ENCODE data around the gene SAMD4B.
"Not testable (repeated sequence)": the region's sequence is repeated elsewhere in the genome, so short reads cannot be mapped to it uniquely, and the experiment has no call there.

The SAMD4B gene

GRCh38 chr19:39328046-39328705 lies 14.0 kb upstream of the SAMD4B start:
- Histone ChIP-seq H3K9me3 (ENCODE audit: insufficient read depth, low read depth, low read length) (no peaks in the 10 kb centered on the region), H3K27ac (ENCODE audit: low read length) (no peak overlapping the region), H3K27me3 (ENCODE audit: insufficient read depth, low read length) (no peaks in the 10 kb centered on the region; the same call in 1 of the 2 replicates), H3K4me3 (ENCODE audit: low read length) (peak overlapping the region; percentile 17; the same call in 1 of the 2 replicates), H3K36me3 (ENCODE audit: insufficient read depth, low read depth, low read length) (no peaks in the 10 kb centered on the region), H3K9ac (ENCODE audit: low read depth, low read length) (no peak overlapping the region), H3K4me1 (ENCODE audit: insufficient read depth, low read length) (peaks cover 5% of the 10 kb centered on the region; the same call in 1 of the 2 replicates)

DNA sequence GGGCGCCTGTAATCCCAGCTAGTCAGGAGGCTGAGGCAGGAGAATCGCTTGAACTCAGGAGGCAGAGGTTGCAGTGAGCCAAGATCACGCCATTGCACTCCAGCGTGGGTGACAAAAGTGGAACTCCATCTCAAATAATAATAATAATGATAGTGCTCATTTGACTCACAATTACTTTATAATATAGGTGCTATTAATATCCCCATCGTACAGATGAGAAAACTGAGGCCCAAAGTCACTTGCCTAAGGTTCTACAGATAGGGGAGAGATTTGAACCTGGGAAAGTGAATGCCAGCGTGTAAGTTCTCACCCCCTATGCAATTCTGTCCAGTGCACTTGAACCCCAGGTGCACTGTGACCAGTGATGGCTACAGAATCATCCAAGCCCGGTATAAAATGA lies 12.3 kb upstream of the SAMD4B start:
- no peak overlapping the region for H3K9ac ChIP-seq (ENCODE audit: low read depth, low read length)
- no peak overlapping the region for H3K4me3 ChIP-seq (ENCODE audit: low read length)
- H3K27me3 ChIP-seq (ENCODE audit: insufficient read depth, low read length): no peaks in the 10 kb centered on the region; the same call in 1 of the 2 replicates
- no peaks in the 10 kb centered on the region for H3K9me3 ChIP-seq (ENCODE audit: insufficient read depth, low read depth, low read length)
- H3K27ac ChIP-seq (ENCODE audit: low read length): no peak overlapping the region
- H3K4me1 ChIP-seq (ENCODE audit: insufficient read depth, low read length): peaks cover 5% of the 10 kb centered on the region; the same call in 1 of the 2 replicates
- no peaks in the 10 kb centered on the region for H3K36me3 ChIP-seq (ENCODE audit: insufficient read depth, low read depth, low read length)

DNA sequence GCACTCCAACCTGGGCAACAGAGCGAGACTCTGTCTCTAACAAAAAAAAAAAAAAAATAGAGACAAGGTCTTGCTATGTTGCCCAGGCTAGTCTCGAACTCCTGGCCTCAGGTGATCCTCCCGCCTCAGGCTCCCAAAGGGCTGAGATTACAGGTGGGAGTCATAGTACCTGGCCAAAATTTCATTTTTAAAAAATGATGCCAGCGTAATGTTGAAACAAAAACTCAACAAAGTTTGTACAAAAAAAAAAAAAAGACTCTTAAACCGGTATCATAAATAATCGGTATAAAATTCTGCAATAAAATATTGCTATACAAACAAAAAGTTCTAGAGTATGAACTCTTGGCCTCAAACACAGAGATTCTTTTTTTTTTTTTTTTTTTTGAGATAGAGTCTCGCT lies 9.9 kb upstream of the SAMD4B start:
- Histone ChIP-seq H3K27ac (ENCODE audit: low read length) (no peak overlapping the region), H3K9me3 (ENCODE audit: insufficient read depth, low read depth, low read length) (no peaks in the 10 kb centered on the region), H3K4me3 (ENCODE audit: low read length) (no peak overlapping the region), H3K27me3 (ENCODE audit: insufficient read depth, low read length) (no peaks in the 10 kb centered on the region; the same call in 1 of the 2 replicates), H3K36me3 (ENCODE audit: insufficient read depth, low read depth, low read length) (no peaks in the 10 kb centered on the region), H3K9ac (ENCODE audit: low read depth, low read length) (no peak overlapping the region), H3K4me1 (ENCODE audit: insufficient read depth, low read length) (peaks cover 5% of the 10 kb centered on the region; the same call in 1 of the 2 replicates)

GRCh38 chr19:39332738-39333137 lies 9.5 kb upstream of the SAMD4B start:
- not testable (repeated sequence) for H3K4me3 ChIP-seq (ENCODE audit: low read length); H3K9ac ChIP-seq (ENCODE audit: low read depth, low read length); H3K27me3 ChIP-seq (ENCODE audit: insufficient read depth, low read length); H3K9me3 ChIP-seq (ENCODE audit: insufficient read depth, low read depth, low read length); H3K27ac ChIP-seq (ENCODE audit: low read length); H3K4me1 ChIP-seq (ENCODE audit: insufficient read depth, low read length); H3K36me3 ChIP-seq (ENCODE audit: insufficient read depth, low read depth, low read length)

- H3K4me3 ChIP-seq (ENCODE audit: low read length): no peak overlapping the region
- no peak overlapping the region for H3K27ac ChIP-seq (ENCODE audit: low read length)
These were observed 8.7 kb upstream of the SAMD4B start for GRCh38 chr19:39333507-39333906.

GRCh38 chr19:39334444-39334976 lies 7.7 kb upstream of the SAMD4B start:
- Histone ChIP-seq H3K36me3 (ENCODE audit: insufficient read depth, low read depth, low read length) (no peaks in the 10 kb centered on the region), H3K27ac (ENCODE audit: low read length) (no peak overlapping the region), H3K27me3 (ENCODE audit: insufficient read depth, low read length) (no peaks in the 10 kb centered on the region), H3K9ac (ENCODE audit: low read depth, low read length) (no peak overlapping the region), H3K4me3 (ENCODE audit: low read length) (no peak overlapping the region), H3K4me1 (ENCODE audit: insufficient read depth, low read length) (no peaks in the 10 kb centered on the region), H3K9me3 (ENCODE audit: insufficient read depth, low read depth, low read length) (no peaks in the 10 kb centered on the region)

More at GRCh38 chr19:39333507-39333906, 8.7 kb upstream of the SAMD4B start:
- H3K9ac ChIP-seq (ENCODE audit: low read depth, low read length): no peak overlapping the region
- H3K27me3 ChIP-seq (ENCODE audit: insufficient read depth, low read length): no peaks in the 10 kb centered on the region; the same call in 1 of the 2 replicates
- no peaks in the 10 kb centered on the region for H3K9me3 ChIP-seq (ENCODE audit: insufficient read depth, low read depth, low read length)
- H3K36me3 ChIP-seq (ENCODE audit: insufficient read depth, low read depth, low read length): no peaks in the 10 kb centered on the region
- H3K4me1 ChIP-seq (ENCODE audit: insufficient read depth, low read length): no peaks in the 10 kb centered on the region

DNA sequence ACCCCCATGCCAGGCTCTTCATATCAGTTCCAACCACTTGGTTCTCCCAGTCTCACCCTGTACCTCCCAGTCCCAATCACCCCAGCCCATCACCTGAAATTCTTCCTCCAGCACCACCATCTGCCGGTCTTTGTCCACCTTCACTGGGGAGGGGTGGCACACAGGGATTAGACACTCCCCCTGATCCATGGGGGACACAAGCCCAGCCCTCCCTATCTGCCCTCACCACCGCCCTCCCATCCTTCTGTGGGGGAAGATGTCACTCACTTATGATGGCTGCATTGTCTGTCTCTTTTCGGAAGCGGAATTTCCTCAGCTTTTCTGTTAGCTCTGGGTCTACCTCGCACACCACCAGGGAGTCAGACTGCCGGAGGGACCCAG lies 7.1 kb upstream of the SAMD4B start:
- H3K9me3 ChIP-seq (ENCODE audit: insufficient read depth, low read depth, low read length): no peaks in the 10 kb centered on the region
- no peak overlapping the region for H3K27ac ChIP-seq (ENCODE audit: low read length)
- H3K27me3 ChIP-seq (ENCODE audit: insufficient read depth, low read length): no peaks in the 10 kb centered on the region
- no peaks in the 10 kb centered on the region for H3K4me1 ChIP-seq (ENCODE audit: insufficient read depth, low read length)
- H3K36me3 ChIP-seq (ENCODE audit: insufficient read depth, low read depth, low read length): no peaks in the 10 kb centered on the region
- H3K4me3 ChIP-seq (ENCODE audit: low read length): no peak overlapping the region
- no peak overlapping the region for H3K9ac ChIP-seq (ENCODE audit: low read depth, low read length)

GRCh38 chr19:39336483-39336882 lies 5.7 kb upstream of the SAMD4B start:
- Histone ChIP-seq H3K9me3 (ENCODE audit: insufficient read depth, low read depth, low read length) (no peaks in the 10 kb centered on the region), H3K27me3 (ENCODE audit: insufficient read depth, low read length) (no peaks in the 10 kb centered on the region), H3K9ac (ENCODE audit: low read depth, low read length) (no peak overlapping the region), H3K36me3 (ENCODE audit: insufficient read depth, low read depth, low read length) (no peaks in the 10 kb centered on the region), H3K4me3 (ENCODE audit: low read length) (no peak overlapping the region), H3K27ac (ENCODE audit: low read length) (no peak overlapping the region), H3K4me1 (ENCODE audit: insufficient read depth, low read length) (no peaks in the 10 kb centered on the region)

- no peak overlapping the region for H3K9ac ChIP-seq (ENCODE audit: low read depth, low read length)
- H3K4me1 ChIP-seq (ENCODE audit: insufficient read depth, low read length): peaks cover 3% of the 10 kb centered on the region; the same call in 1 of the 2 replicates
- H3K9me3 ChIP-seq (ENCODE audit: insufficient read depth, low read depth, low read length): no peaks in the 10 kb centered on the region
- H3K36me3 ChIP-seq (ENCODE audit: insufficient read depth, low read depth, low read length): no peaks in the 10 kb centered on the region
- no peak overlapping the region for H3K4me3 ChIP-seq (ENCODE audit: low read length)
- H3K27me3 ChIP-seq (ENCODE audit: insufficient read depth, low read length): no peaks in the 10 kb centered on the region
- H3K27ac ChIP-seq (ENCODE audit: low read length): no peak overlapping the region
These were observed 2.5 kb upstream of the SAMD4B start for GRCh38 chr19:39339674-39340073.

DNA sequence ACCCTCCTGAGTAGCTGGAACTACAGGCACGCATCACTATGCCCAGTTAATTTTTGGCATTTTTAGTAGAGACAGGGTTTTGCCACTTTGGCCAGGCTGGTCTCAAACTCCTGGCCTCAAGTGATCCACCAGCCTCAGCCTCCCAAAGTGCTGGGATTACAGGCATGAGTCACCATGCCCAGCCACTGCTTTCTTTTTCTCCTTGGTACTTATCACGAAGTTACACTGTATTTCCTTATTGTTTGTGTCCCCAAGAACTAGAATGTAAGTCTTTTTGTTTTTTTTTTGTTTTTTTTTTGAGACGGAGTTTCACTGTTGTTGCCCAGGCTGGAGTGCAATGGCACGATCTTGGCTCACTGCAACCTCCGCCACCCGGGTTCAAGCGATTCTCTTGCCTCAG lies 2.1 kb upstream of the SAMD4B start:
- not testable (repeated sequence) for H3K9ac ChIP-seq (ENCODE audit: low read depth, low read length); H3K36me3 ChIP-seq (ENCODE audit: insufficient read depth, low read depth, low read length); H3K9me3 ChIP-seq (ENCODE audit: insufficient read depth, low read depth, low read length); H3K4me1 ChIP-seq (ENCODE audit: insufficient read depth, low read length); H3K27me3 ChIP-seq (ENCODE audit: insufficient read depth, low read length); H3K27ac ChIP-seq (ENCODE audit: low read length); H3K4me3 ChIP-seq (ENCODE audit: low read length)

- Histone ChIP-seq H3K27me3 (ENCODE audit: insufficient read depth, low read length) (no peaks in the 10 kb centered on the region), H3K9ac (ENCODE audit: low read depth, low read length) (peak overlapping the region; percentile 90), H3K4me1 (ENCODE audit: insufficient read depth, low read length) (peaks cover 3% of the 10 kb centered on the region; the same call in 1 of the 2 replicates), H3K27ac (ENCODE audit: low read length) (no peak overlapping the region), H3K36me3 (ENCODE audit: insufficient read depth, low read depth, low read length) (peaks cover 9% of the 10 kb centered on the region; the same call in 1 of the 2 replicates), H3K4me3 (ENCODE audit: low read length) (peak overlapping the region; percentile 99), H3K9me3 (ENCODE audit: insufficient read depth, low read depth, low read length) (no peaks in the 10 kb centered on the region)
These were observed 997 bp upstream of the SAMD4B start for GRCh38 chr19:39341129-39341718.

Measured in iPS-20b (cell line).